GM10266 (cell line): ENCODE results near the gene HEBP2.
A peak's percentile ranks its signal among the peaks of the same experiment; 100 is the strongest.

Experiments
- DNase-seq: peaks from one replicate; pipeline ENCODE4 v3.0.0; 2012; ENCODE audit errors: extremely low spot score
- CTCF ChIP-seq: IDR thresholded peaks from 2 replicates; pipeline ENCODE4 v1.5.1; 2012; ENCODE audit warnings: mild to moderate bottlenecking, low read depth; ENCODE audit not compliant: control insufficient read depth, insufficient read depth; ENCODE audit errors: missing control alignments

Gene HEBP2

GRCh38 chr6:138400326-138400725 is 3.7 kb upstream of the HEBP2 start:
- no peak for DNase-seq
- no peak for TF ChIP-seq CTCF

- TF ChIP-seq CTCF: no peak
- DNase-seq: no peak
Observed at GRCh38 chr6:138401960-138402837, 1.8 kb upstream of the HEBP2 start.

- TF ChIP-seq CTCF: no peak
- no peak for DNase-seq
Observed at GRCh38 chr6:138402838-138403187, 1.2 kb upstream of the HEBP2 start.

GRCh38 chr6:138403324-138403800 is 661 bp upstream of the HEBP2 start:
- DNase-seq: peak; percentile 62
- TF ChIP-seq CTCF: peak; percentile 55

GRCh38 chr6:138404666-138405337 is 779 bp downstream of the HEBP2 start:
- no peak for DNase-seq

GRCh38 chr6:138405816-138406413 is 1.9 kb downstream of the HEBP2 start:
- DNase-seq: no peak
- TF ChIP-seq CTCF: no peak

More at GRCh38 chr6:138404666-138405337, 779 bp downstream of the HEBP2 start:
- TF ChIP-seq CTCF: no peak

- TF ChIP-seq CTCF: no peak
- DNase-seq: no peak
Observed at GRCh38 chr6:138406443-138406842, 2.4 kb downstream of the HEBP2 start.
